Ureter (tissue), 1 donor: ENCODE measurements around the gene PTPN2. TPM values are rescaled to one million over a fixed set of nuclear protein-coding genes. Genes with fewer than 3 reads are reported as not detected.
"Not testable (repeated sequence)": the region's sequence is repeated elsewhere in the genome, so short reads cannot be mapped to it uniquely, and the experiment has no call there.

Experiments used
- DNase-seq: peaks from one replicate; pipeline ENCODE4 v3.0.0-alpha.2; 2020; ENCODE audit warnings: low spot score
- total RNA-seq: library from RNA; stranded (reverse); gene quantifications from one replicate; pipeline ENCODE4 v1.2.4, GENCODE V29; 2023
- donor health status: DM: yes; HTN: yes; CAD: no.

Gene PTPN2
- total RNA-seq, 1 donor from 2014 or later, result 47.8 TPM

GRCh38 chr18:12825230-12825629 lies 58.8 kb downstream of the PTPN2 start:
- DNase-seq, result no peak

DNA sequence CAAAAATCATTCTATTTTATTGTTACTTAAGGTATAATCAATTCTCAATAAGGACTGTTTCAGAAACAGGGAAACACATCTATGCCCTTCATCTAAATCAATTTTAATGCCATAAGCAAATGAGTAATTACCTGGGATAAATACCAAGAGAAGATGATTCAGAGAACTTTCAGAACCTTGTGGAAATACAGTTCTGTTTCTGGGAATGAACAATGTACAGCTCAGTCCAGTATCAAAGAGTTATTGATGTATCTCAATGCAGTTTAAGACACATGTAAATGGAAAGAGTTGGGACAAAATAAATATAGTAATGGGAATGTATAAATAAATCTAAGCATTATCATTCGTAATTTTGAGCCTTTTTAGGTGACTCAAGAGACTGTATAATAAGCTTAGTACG lies 60.1 kb downstream of the PTPN2 start:
- no peak for DNase-seq

GRCh38 chr18:12821408-12821807 lies 62.6 kb downstream of the PTPN2 start:
- DNase-seq, result no peak

GRCh38 chr18:12820506-12820905 lies 63.5 kb downstream of the PTPN2 start:
- DNase-seq, result no peak

GRCh38 chr18:12819841-12820240 lies 64.2 kb downstream of the PTPN2 start:
- no peak for DNase-seq

- no peak for DNase-seq
Observed at GRCh38 chr18:12819322-12819721, 64.7 kb downstream of the PTPN2 start.

- DNase-seq, result no peak
Observed at GRCh38 chr18:12818243-12818642, 65.8 kb downstream of the PTPN2 start.

- DNase-seq, result no peak
Observed at GRCh38 chr18:12816451-12816850, 67.6 kb downstream of the PTPN2 start.

- DNase-seq, result no peak
Observed at GRCh38 chr18:12811191-12811950, 72.7 kb downstream of the PTPN2 start.

- no peak for DNase-seq
Observed at GRCh38 chr18:12803069-12803936, 80.7 kb downstream of the PTPN2 start.

- DNase-seq, result no peak
Observed at GRCh38 chr18:12802538-12802937, 81.5 kb downstream of the PTPN2 start.

- DNase-seq, result no peak
Observed at GRCh38 chr18:12796448-12796847, 87.6 kb downstream of the PTPN2 start.

DNA sequence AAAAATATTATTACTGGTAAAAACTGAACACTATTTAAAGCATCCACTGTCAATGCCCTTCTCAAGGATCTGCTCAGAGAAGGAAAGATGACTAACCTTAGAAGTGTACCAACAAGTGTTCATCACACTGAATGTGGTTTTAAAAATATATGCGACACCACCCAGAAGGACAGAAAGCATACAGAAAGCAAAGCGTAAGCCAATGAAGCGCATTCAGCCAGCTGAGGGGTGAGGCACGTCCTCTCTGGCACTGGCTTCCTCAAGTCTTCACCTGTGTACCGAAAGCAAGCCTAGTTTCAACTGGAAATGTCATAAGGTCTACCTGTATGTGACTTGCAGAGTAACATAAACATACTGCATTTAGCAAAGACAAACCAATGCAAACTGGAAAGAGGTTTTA lies 92.4 kb downstream of the PTPN2 start:
- no peak for DNase-seq

DNA sequence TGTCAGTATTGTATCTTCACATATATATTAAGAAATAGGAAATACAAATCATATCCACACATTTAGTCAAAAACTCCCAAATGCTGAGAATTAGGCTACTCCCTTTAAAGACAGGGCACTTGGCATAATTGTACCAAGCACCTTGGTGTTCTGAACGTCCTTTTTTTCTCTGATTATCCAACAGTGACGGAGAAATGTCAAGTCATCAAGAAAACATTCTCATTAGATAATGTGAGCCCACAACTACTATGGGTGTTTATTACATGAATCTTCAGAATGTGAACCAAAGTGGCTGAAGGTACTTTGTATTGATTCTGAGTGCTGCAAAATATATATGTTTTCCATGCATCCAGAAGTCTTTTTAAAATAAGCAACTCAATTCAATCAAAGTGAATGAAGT lies 97.4 kb downstream of the PTPN2 start:
- no peak for DNase-seq

GRCh38 chr18:12783524-12783923 lies 100.5 kb downstream of the PTPN2 start:
- DNase-seq, result peak; percentile 27

- DNase-seq, result peak; percentile 13
Observed at GRCh38 chr18:12782521-12782920, 101.5 kb downstream of the PTPN2 start.

DNA sequence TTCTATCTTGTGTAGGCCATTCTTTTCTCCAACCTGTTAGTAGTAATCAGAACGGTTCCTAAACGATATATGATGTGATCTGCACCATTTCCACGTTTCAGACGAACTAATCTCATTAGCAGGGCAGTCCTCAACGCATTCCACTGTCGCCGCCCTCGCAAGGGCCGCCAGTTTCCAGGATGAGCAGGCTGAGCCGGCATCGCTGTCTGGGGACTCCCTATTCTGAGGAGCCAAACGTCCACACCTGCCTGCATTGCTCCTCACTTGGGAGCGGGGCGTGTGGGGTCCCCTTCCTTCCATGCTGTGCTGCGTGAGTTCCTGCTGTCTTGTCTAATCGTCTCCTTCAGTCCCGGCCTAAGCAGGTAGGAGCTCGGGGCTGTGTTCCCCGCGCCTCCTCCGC lies 104.6 kb downstream of the PTPN2 start:
- peak; percentile 19 for DNase-seq

DNA sequence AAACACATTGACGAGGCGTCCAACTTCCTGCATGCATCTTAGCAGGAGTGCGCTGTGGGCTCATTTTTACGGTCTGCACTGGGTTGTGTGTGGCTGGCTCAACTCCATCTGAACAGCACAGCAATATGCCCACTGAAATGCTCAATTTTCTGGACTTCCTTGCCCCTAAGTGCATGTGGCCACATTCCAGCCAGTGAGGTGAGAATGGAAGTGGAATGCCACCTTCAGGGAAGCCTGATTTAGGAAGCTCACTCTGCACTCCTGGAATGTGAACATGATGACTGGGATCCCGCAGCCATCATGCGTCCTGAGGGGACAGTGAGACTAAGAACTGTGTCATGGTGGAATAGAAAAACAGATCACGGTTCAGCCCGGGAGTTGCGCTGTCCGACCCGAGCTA lies 105.0 kb downstream of the PTPN2 start:
- peak; percentile 17 for DNase-seq

- peak; percentile 38 for DNase-seq
Observed at GRCh38 chr18:12777500-12777944, 106.5 kb downstream of the PTPN2 start.

GRCh38 chr18:12776821-12777471 lies 107.1 kb downstream of the PTPN2 start:
- DNase-seq, result no peak

GRCh38 chr18:12776415-12776814 lies 107.6 kb downstream of the PTPN2 start:
- DNase-seq, result not testable (repeated sequence)

GRCh38 chr18:12774982-12775381 lies 109.1 kb downstream of the PTPN2 start:
- no peak for DNase-seq
